Endothelial cell of umbilical vein (primary cell): ENCODE results near the gene MEPCE. TPM values are rescaled to one million over a fixed set of nuclear protein-coding genes. Genes with fewer than 3 reads are reported as not detected.

Source experiments
- BruUV-seq: library from RNA; stranded (reverse); fragments of 400-500 nt; replicated peaks from 2 replicates; lab custom pipeline; 2021; lab: Mats Ljungman, UMichigan
- CTCF ChIA-PET: fragments of 300-600, 350-600 bp; sonication (Branson Sonifier 250); formaldehyde crosslinking; loops from one replicate; lab custom pipeline; 2021; ENCODE audit warnings: antibody characterized with exemption, inconsistent platforms; lab: Charles Lee
- POLR2A ChIA-PET: fragments of 300-600, 350-600 bp; sonication (Branson Sonifier 250); formaldehyde crosslinking; loops from one replicate; lab custom pipeline; 2021; ENCODE audit warnings: antibody characterized with exemption, inconsistent platforms; lab: Charles Lee
- DNase-seq: peaks from one replicate; pipeline ENCODE4 v3.0.0-alpha.2; 2011; ENCODE audit warnings: low read depth, low spot score
- FAIRE-seq: peaks from 2 replicates; lab custom pipeline; 2011; peaks lifted over from hg19 to GRCh38; lab: Jason Lieb, UNC
- H2AFZ ChIP-seq: 2 replicates; pipeline ENCODE4 v1.6.0; 2012; ENCODE audit warnings: low read depth, low read length, control low read depth, inconsistent platforms
- H3K27ac ChIP-seq: 2 replicates; pipeline ENCODE4 v1.5.1; 2011; ENCODE audit warnings: low read depth, mild to moderate bottlenecking, control low read depth, low read length, moderate library complexity; ENCODE audit not compliant: insufficient read depth
- H3K27me3 ChIP-seq, 2 experiments: 2 replicates each; pipeline versions ENCODE4 v1.6.0 to v1.6.1; 2011; ENCODE audit warnings: low read length in 2 of 2, mixed read lengths in 1 of 2; ENCODE audit not compliant: control insufficient read depth in 2 of 2, insufficient read depth in 2 of 2
- H3K36me3 ChIP-seq, 2 experiments: 2 replicates in 1 of 2; 3 replicates in 1 of 2; pipeline ENCODE4 v1.5.1; 2011; ENCODE audit warnings: low read length in 2 of 2, mild to moderate bottlenecking in 1 of 2, moderate library complexity in 1 of 2; ENCODE audit not compliant: control insufficient read depth in 2 of 2, insufficient read depth in 2 of 2; ENCODE audit errors: extremely low read depth in 1 of 2
- H3K4me1 ChIP-seq: 3 replicates; pipeline ENCODE4 v1.5.1; 2011; ENCODE audit warnings: mild to moderate bottlenecking, low read length; ENCODE audit not compliant: control insufficient read depth, insufficient read depth; ENCODE audit errors: extremely low read depth
- H3K4me2 ChIP-seq: 2 replicates; pipeline ENCODE4 v1.6.1; 2011; ENCODE audit warnings: low read length, control low read depth, mixed read lengths; ENCODE audit not compliant: insufficient read depth
- H3K4me3 ChIP-seq, 3 experiments: fragments of 200-600 bp in 1 of 3; sonication (generic), shearing (Covaris generic) in 1 of 3; replicated peaks in 1 of 3; 2 replicates each; pipeline ENCODE4 v1.5.1; 2011 to 2016; ENCODE audit warnings: control low read depth in 3 of 3, low read length in 3 of 3, mild to moderate bottlenecking in 2 of 3, inconsistent platforms in 1 of 3, low read depth in 1 of 3, moderate library complexity in 1 of 3; ENCODE audit not compliant: insufficient read depth in 1 of 3
- H3K79me2 ChIP-seq: 2 replicates; pipeline ENCODE4 v1.6.0; 2012; ENCODE audit warnings: low read length, inconsistent platforms; ENCODE audit not compliant: control insufficient read depth, insufficient read depth
- H3K9ac ChIP-seq: replicated peaks from 2 replicates; pipeline ENCODE3; 2011; ENCODE audit warnings: low read length, control low read depth; ENCODE audit not compliant: insufficient read depth; ENCODE audit errors: extremely low read depth
- H3K9me1 ChIP-seq: replicated peaks from 3 replicates; pipeline ENCODE4 v1.6.0; 2011; ENCODE audit warnings: mild to moderate bottlenecking, low read length; ENCODE audit not compliant: control insufficient read depth, insufficient read depth; ENCODE audit errors: extremely low read depth
- H3K9me3 ChIP-seq: replicated peaks from 2 replicates; pipeline ENCODE4 v1.5.1; 2012; ENCODE audit warnings: low read length, inconsistent platforms; ENCODE audit not compliant: control insufficient read depth, insufficient read depth
- H4K20me1 ChIP-seq: replicated peaks from 2 replicates; pipeline ENCODE3; 2011; ENCODE audit warnings: mild to moderate bottlenecking, low read length; ENCODE audit not compliant: control insufficient read depth, insufficient read depth; ENCODE audit errors: extremely low read depth
- EZH2 ChIP-seq: IDR thresholded peaks from 2 replicates; pipeline ENCODE4 v1.6.1; 2012; ENCODE audit warnings: borderline replicate concordance, low read depth, mild to moderate bottlenecking, moderate library complexity, low read length, inconsistent platforms; ENCODE audit not compliant: severe bottlenecking
- FOS ChIP-seq: IDR thresholded peaks from 2 replicates; pipeline ENCODE4 v1.6.1; 2011; ENCODE audit warnings: mild to moderate bottlenecking, low read length, moderate library complexity, borderline replicate concordance; ENCODE audit not compliant: insufficient read depth
- GATA2 ChIP-seq: IDR thresholded peaks from 2 replicates; pipeline ENCODE4 v1.7.0; 2011; ENCODE audit warnings: low read depth, mild to moderate bottlenecking, moderate library complexity, mixed read lengths, low read length; ENCODE audit not compliant: insufficient read length, insufficient read depth
- JUN ChIP-seq: IDR thresholded peaks from 2 replicates; pipeline ENCODE4 v1.6.1; 2011; ENCODE audit warnings: borderline replicate concordance, low read depth; ENCODE audit not compliant: insufficient read length, insufficient read depth
- MYC ChIP-seq: IDR thresholded peaks from one replicate; pipeline ENCODE4 v1.6.1; 2011; ENCODE audit warnings: mild to moderate bottlenecking, low read depth, low read length
- POLR2A ChIP-seq: IDR thresholded peaks from 2 replicates; pipeline ENCODE4 v1.6.1; 2012; ENCODE audit warnings: low read depth, mild to moderate bottlenecking, control low read depth, low read length
- POLR2AphosphoS5 ChIP-seq: IDR thresholded peaks from 2 replicates; pipeline ENCODE4 v1.6.1; 2012; ENCODE audit warnings: low read depth, mild to moderate bottlenecking, control low read depth, low read length, moderate library complexity; ENCODE audit not compliant: insufficient read depth
- dilution Hi-C: fragments of 300-500 bp; cut with MboI; formaldehyde crosslinking; loops from one replicate; pipeline ENCODE4 v1.15.0; 2019; ENCODE audit warnings: low sequenced_read_pairs; ENCODE audit not compliant: extremely low pct_ligation_motif_present
- intact Hi-C: fragments of 100-400 bp; cut with micrococcal nuclease; formaldehyde crosslinking; loops from one replicate; pipeline ENCODE4 v1.10.0; 2022
- polyA plus RNA-seq, 4 experiments: library from polyadenylated mRNA; depleted of rRNA in 3 of 4; stranded (reverse) in 3 of 4; unstranded in 1 of 4; fragments of >200 nt; gene quantifications; 2 replicates each; pipeline versions ENCODE4 v1.2.1 to v1.2.3, GENCODE V29; 2011 to 2012; ENCODE audit warnings: missing spikeins in 1 of 4
- total RNA-seq: library from RNA; stranded (reverse); gene quantifications from 2 replicates; pipeline ENCODE4 v1.2.3, GENCODE V29; 2021
- TF ChIP-seq, protein P1 (sequence below), 2 donors: IDR thresholded peaks; 1 replicate in 1 of 2; 2 replicates in 1 of 2; pipeline ENCODE4 v1.5.1; 2011; ENCODE audit warnings: low read length in 2 of 2, mild to moderate bottlenecking in 2 of 2, moderate library complexity in 2 of 2, control low read depth in 1 of 2, inconsistent platforms in 1 of 2, low read depth in 1 of 2; ENCODE audit not compliant: insufficient read depth in 1 of 2; ENCODE audit errors: extremely low read depth in 1 of 2
- TF ChIP-seq, protein P2 (sequence below): IDR thresholded peaks from 2 replicates; pipeline ENCODE4 v1.6.1; 2011; ENCODE audit not compliant: insufficient read depth, insufficient read length

The MEPCE gene
- total and polyA plus RNA-seq, 2 donors (not counting 3 experiments of a cell fraction or from before 2014, with no cell fraction given) = 23.3 to 45.8 TPM

DNA sequence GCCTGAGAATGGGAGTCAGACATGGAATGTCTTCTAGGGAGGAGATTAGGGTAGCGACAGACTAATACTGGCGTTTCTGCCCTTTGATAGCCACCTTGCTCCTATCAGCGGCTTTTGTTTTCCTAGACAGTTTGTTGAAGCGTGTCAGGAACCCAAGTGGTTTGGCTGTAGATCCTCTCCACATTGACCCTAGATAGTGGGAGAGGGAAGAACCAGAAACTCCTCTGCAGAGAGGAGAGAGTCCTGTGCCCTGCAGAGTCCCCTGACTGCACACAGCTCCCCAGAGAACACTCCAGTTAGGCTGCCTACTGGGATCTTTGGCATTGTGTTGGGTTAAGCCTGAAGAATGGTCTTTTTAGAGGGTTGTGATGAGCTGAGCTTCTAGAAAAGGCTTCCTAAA lies 2.4 kb downstream of the MEPCE start:
- FAIRE-seq (no peak), DNase-seq (no peak)
- H3K27ac ChIP-seq = no peak overlapping the region
- BruUV-seq = no TSS peak
- no peak overlapping the region for H3K4me3 ChIP-seq
- H2AFZ ChIP-seq = no peak overlapping the region
- H3K4me1 ChIP-seq = peaks cover 28% of the 10 kb centered on the region
- no peak overlapping the region for H3K4me2 ChIP-seq
- POLR2A ChIA-PET = no interaction called here
- no peaks in the 10 kb centered on the region for H3K9me1 ChIP-seq
- CTCF ChIA-PET = interaction anchor here (1.0 kb wide), 1 partner anchor 19 kb away, joined by 3 read pairs; no protein-coding TSS in a partner anchor
- H3K9me3 ChIP-seq = no peaks in the 10 kb centered on the region
- H3K79me2 ChIP-seq = peaks cover 49% of the 10 kb centered on the region
- H3K9ac ChIP-seq = no peak overlapping the region
- TF ChIP-seq FOS (no peak), JUN (no peak), EZH2 (no peak), GATA2 (no peak), MYC (no peak), POLR2A (no peak), POLR2AphosphoS5 (no peak)
- TF ChIP-seq, protein P1, sequence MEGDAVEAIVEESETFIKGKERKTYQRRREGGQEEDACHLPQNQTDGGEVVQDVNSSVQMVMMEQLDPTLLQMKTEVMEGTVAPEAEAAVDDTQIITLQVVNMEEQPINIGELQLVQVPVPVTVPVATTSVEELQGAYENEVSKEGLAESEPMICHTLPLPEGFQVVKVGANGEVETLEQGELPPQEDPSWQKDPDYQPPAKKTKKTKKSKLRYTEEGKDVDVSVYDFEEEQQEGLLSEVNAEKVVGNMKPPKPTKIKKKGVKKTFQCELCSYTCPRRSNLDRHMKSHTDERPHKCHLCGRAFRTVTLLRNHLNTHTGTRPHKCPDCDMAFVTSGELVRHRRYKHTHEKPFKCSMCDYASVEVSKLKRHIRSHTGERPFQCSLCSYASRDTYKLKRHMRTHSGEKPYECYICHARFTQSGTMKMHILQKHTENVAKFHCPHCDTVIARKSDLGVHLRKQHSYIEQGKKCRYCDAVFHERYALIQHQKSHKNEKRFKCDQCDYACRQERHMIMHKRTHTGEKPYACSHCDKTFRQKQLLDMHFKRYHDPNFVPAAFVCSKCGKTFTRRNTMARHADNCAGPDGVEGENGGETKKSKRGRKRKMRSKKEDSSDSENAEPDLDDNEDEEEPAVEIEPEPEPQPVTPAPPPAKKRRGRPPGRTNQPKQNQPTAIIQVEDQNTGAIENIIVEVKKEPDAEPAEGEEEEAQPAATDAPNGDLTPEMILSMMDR (IDR thresholded peaks at IDR 0.05; ENCODE audit: extremely low read depth in 1 of 2, insufficient read depth in 1 of 2, low read depth in 1 of 2, low read length in 2 of 2) = no peak
- TF ChIP-seq, protein P2, sequence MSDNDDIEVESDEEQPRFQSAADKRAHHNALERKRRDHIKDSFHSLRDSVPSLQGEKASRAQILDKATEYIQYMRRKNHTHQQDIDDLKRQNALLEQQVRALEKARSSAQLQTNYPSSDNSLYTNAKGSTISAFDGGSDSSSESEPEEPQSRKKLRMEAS = no peak
- no peaks in the 10 kb centered on the region for H3K27me3 ChIP-seq
- H4K20me1 ChIP-seq = no peaks in the 10 kb centered on the region
- dilution Hi-C loops (no loop called here), intact Hi-C loops (no loop called here)
- H3K36me3 ChIP-seq = peaks cover 5 to 20% of the 10 kb centered on the region in 2 experiments
